HFFc6 (cell line): ENCODE results near the gene SORCS3. TPM values are rescaled to one million over a fixed set of nuclear protein-coding genes. Genes with fewer than 3 reads are reported as not detected.

Source experiments
- DNase-seq: peaks from one replicate; pipeline ENCODE4 v3.0.0-alpha.2; 2018
- H3K27ac Mint-ChIP-seq: 2 replicates; pipeline ENCODE4 v1.8.0; 2020; ENCODE audit warnings: mild to moderate bottlenecking, mixed read lengths
- H3K27me3 Mint-ChIP-seq: 2 replicates; pipeline ENCODE4 v1.8.0; 2021; ENCODE audit warnings: mild to moderate bottlenecking, moderate library complexity, mixed read lengths; ENCODE audit not compliant: insufficient read depth
- H3K36me3 Mint-ChIP-seq: 2 replicates; pipeline ENCODE4 v1.8.0; 2021; ENCODE audit warnings: low read depth, mixed read lengths
- H3K4me1 Mint-ChIP-seq: 2 replicates; pipeline ENCODE4 v1.8.0; 2020; ENCODE audit warnings: low read depth, mixed read lengths
- H3K4me3 Mint-ChIP-seq: 2 replicates; pipeline ENCODE4 v1.8.0; 2020; ENCODE audit warnings: mild to moderate bottlenecking, moderate library complexity, mixed read lengths
- H3K9me3 Mint-ChIP-seq: 2 replicates; pipeline ENCODE4 v1.8.0; 2020; ENCODE audit warnings: mild to moderate bottlenecking, mixed read lengths
- total RNA-seq, 6 experiments: library from RNA; stranded (reverse); fragmentation: NEBNext Ultra II Directional; extraction: Animal tissue kit (Norgen Biotek cat#: 25700); gene quantifications; 2 replicates in 1 of 6; 3 replicates in 5 of 6; pipeline ENCODE4 v1.2.3, GENCODE V29; 2021
- TF ChIP-seq, protein P1 (sequence below): fragments of 200-600 bp; sonication (generic); IDR thresholded peaks from 2 replicates; pipeline ENCODE4 v1.5.0; 2021; ENCODE audit warnings: antibody characterized with exemption, mild to moderate bottlenecking

The SORCS3 gene
- total RNA-seq, 6 experiments from 2014 or later = not detected

DNA sequence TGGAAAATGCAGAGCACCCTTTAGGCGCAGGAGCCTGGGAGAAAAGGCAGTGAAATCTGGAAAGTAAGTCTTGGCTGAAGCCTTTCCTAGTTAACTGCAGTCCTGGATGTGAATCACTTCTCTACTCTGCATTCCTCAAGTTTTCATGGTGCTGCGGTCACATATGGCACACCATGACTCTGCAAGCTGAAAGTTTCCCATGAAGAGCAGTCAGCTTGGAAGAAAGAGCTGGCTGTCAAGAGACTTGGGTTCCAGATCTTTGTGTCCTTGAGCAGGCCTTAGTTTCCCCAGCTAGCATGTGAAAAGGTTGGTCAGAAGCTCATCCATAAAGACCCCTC is 548.3 kb downstream of the SORCS3 start:
- peaks cover 7% of the 10 kb centered on the region; the same call in 1 of the 2 replicates for H3K36me3 Mint-ChIP-seq
- H3K9me3 Mint-ChIP-seq = peaks cover 46% of the 10 kb centered on the region
- no peaks in the 10 kb centered on the region for H3K27me3 Mint-ChIP-seq
- no peak overlapping the region for H3K27ac Mint-ChIP-seq
- TF ChIP-seq, protein P1, sequence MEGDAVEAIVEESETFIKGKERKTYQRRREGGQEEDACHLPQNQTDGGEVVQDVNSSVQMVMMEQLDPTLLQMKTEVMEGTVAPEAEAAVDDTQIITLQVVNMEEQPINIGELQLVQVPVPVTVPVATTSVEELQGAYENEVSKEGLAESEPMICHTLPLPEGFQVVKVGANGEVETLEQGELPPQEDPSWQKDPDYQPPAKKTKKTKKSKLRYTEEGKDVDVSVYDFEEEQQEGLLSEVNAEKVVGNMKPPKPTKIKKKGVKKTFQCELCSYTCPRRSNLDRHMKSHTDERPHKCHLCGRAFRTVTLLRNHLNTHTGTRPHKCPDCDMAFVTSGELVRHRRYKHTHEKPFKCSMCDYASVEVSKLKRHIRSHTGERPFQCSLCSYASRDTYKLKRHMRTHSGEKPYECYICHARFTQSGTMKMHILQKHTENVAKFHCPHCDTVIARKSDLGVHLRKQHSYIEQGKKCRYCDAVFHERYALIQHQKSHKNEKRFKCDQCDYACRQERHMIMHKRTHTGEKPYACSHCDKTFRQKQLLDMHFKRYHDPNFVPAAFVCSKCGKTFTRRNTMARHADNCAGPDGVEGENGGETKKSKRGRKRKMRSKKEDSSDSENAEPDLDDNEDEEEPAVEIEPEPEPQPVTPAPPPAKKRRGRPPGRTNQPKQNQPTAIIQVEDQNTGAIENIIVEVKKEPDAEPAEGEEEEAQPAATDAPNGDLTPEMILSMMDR = no peak
- no peak for DNase-seq
- H3K4me1 Mint-ChIP-seq = no peaks in the 10 kb centered on the region
- H3K4me3 Mint-ChIP-seq = no peak overlapping the region

DNA sequence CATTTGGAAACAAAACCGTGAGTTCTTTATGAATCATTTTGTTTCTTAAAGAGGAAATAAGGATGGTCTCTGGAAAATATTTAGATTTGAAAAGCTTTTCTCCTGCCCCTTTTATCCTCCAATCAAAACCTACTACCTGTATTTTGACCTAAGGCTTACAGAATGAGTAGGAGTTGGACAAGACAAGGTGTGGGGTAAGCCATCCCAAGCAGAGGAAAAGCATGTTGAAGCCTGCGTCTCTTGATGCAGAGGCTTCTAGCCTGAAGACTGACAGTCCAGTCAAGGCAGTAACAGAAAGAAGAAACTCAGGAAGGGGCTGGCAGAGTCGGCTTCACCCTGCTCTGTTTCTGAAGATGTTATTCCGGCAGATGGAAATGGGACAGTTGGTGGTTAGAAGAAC is 551.1 kb downstream of the SORCS3 start:
- Mint-ChIP-seq H3K27ac (no peak overlapping the region), H3K9me3 (peaks cover 50% of the 10 kb centered on the region), H3K27me3 (no peaks in the 10 kb centered on the region), H3K4me1 (no peaks in the 10 kb centered on the region), H3K4me3 (no peak overlapping the region), H3K36me3 (peaks cover 2% of the 10 kb centered on the region; the same call in 1 of the 2 replicates)
- TF ChIP-seq, protein P1 = no peak
- no peak for DNase-seq

DNA sequence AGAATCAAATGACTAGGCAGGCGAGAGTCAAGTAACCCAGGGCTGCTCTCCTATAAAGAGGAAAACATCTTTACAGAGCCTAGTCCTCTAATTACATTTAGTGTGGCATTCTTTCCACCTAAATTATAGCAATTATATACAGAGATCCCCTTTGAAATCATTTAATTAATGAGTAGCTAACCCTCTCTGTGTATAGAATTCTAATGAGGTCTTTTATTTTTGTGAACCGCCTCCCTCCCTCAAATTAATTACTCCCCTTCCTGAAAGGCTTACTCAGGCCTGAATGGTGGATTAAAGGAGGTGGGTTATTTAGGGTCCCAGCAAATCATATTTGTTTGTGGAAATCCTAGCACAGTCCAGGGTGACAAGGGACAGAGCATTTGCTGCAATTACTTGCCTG is 551.8 kb downstream of the SORCS3 start:
- TF ChIP-seq, protein P1 = no peak
- Mint-ChIP-seq H3K27me3 (no peaks in the 10 kb centered on the region), H3K36me3 (no peaks in the 10 kb centered on the region)

DNA sequence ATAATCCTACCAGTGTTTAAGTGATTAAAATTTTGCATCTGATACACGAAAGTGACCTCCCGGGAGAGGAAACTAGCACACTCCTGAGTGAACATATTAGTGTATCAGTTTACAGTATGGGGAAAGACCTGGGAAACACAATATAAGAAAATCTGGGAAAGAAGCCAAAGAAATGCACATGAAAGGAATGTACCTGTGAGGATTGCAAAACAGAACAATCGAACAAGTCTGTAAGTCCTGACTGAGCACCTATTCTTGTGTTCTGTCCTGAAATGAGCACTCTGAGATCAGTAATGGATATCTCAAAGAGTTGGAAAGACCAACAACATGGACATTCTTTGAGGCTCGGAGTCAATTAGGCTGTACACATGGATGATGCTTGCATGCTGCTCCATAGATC is 554.7 kb downstream of the SORCS3 start:
- H3K4me1 Mint-ChIP-seq = no peaks in the 10 kb centered on the region
- TF ChIP-seq, protein P1 = no peak
- no peak for DNase-seq
- peaks cover 73% of the 10 kb centered on the region for H3K9me3 Mint-ChIP-seq
- no peak overlapping the region; the same call in 1 of the 2 replicates for H3K4me3 Mint-ChIP-seq
- no peak overlapping the region for H3K27ac Mint-ChIP-seq
- H3K27me3 Mint-ChIP-seq = no peaks in the 10 kb centered on the region
- no peaks in the 10 kb centered on the region for H3K36me3 Mint-ChIP-seq

More for the DNA sequence above, 551.8 kb downstream of the SORCS3 start:
- Mint-ChIP-seq H3K4me3 (no peak overlapping the region), H3K4me1 (no peaks in the 10 kb centered on the region), H3K27ac (no peak overlapping the region), H3K9me3 (peaks cover 47% of the 10 kb centered on the region)
- DNase-seq = no peak

DNA sequence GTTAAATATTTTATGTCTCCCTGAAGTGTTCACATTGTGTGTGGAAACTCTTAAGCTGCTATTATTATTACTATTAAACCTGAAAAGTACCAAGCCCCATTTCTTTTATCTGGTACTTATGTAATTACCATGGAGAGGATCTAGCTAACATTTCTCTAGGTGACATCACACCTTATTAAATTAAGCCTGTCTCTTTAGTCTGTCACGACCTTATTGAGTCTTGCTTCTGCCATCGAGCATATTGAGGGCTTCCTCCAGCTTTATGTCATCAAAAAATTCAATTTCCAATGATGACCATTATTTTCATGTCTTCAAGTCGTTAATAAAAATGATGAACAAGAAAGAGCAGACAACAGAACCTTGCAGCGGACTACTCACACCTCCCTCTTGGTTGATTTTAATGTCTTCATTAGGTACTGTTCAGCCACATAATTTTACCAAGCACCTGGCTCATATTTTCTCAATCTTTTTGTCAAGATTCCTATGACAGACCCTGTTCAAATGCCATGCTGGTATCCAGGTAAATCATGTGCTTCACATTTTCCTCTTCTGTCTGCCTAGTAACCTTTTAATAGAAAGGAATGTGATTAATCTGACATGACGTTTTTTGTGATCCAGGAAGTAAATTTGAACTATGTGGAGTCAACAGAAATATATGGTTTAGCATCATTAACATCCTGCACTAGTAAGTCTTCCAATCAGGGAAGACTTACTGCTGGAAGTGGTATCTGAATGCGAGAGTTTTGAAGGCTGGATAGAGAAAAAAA is 556.7 kb downstream of the SORCS3 start:
- no peaks in the 10 kb centered on the region for H3K4me1 Mint-ChIP-seq
- H3K36me3 Mint-ChIP-seq = no peaks in the 10 kb centered on the region
- no peaks in the 10 kb centered on the region for H3K27me3 Mint-ChIP-seq
- no peak overlapping the region for H3K4me3 Mint-ChIP-seq
- H3K27ac Mint-ChIP-seq = no peak overlapping the region
- TF ChIP-seq, protein P1 = no peak
- no peak for DNase-seq
- peaks cover 81% of the 10 kb centered on the region for H3K9me3 Mint-ChIP-seq
